ENCODE measurements around the gene MYL11.
A peak's percentile ranks its signal among the peaks of the same experiment; 100 is the strongest.

The MYL11 gene

DNA sequence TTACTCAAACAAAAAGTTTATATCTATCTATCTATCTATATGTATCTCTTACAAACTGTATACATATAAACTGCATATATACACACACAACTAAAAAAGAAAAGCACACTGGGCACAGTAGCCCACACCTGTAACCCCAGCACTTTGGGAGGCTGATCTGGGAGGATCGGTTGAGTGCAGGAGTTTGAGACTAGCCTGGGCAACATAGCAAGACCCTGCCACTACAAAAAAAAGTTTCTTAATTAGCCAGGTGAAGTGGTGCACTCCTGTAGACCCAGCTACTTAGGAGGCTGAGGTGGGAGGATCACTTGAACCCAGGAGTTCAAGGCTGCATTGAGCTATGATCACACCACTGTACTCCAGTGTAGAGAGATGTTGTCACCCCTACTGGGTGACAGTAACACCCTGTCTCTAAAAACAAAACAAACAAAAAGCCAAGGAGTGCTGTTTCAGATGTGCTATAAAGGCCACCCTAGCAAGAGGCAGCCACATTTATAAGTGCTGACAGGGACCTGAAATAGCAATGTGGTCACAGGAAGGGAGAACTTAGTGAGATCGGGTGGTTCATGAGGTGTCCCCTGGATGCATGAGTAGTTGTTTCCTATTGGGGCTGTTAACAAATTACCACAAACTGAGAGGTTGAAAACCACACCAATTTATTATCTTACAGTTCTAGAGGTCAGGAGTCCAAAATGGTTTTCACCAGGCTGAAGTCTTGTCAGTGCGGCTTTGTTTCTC lies 24.3 kb upstream of the MYL11 start:
- DNase-seq, result no peak
- no peak for TF ChIP-seq POLR2A (IDR thresholded peaks at IDR 0.05; ENCODE audit: low read length)
- no peak for TF ChIP-seq GATA1 (IDR thresholded peaks at IDR 0.05; ENCODE audit: low read depth, low read length)

DNA sequence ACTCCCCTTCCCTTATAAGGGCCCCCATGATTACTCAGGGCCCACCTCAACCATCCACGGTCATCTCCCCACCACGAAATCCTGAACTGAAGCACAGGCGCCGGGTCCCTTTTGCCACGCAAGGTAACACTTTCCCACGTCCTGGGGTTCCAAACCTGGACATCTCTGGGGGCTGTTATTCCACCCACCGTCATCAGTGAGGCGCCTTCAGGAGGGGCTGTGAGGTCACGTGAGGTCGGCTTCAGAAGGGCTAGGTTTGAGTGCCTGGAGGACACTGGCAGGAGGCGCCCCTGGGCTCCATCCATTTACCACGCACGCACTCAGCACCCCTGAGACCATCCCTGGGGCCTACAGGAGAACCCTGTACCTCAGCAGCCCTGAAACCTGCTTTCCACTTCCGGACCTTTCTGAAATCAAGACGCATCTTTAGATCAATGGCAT lies 23.6 kb upstream of the MYL11 start:
- DNase-seq, result no peak
- TF ChIP-seq POLR2A (IDR thresholded peaks at IDR 0.05; ENCODE audit: low read length) (no peak), GATA1 (IDR thresholded peaks at IDR 0.05; ENCODE audit: low read depth, low read length) (no peak)

DNA sequence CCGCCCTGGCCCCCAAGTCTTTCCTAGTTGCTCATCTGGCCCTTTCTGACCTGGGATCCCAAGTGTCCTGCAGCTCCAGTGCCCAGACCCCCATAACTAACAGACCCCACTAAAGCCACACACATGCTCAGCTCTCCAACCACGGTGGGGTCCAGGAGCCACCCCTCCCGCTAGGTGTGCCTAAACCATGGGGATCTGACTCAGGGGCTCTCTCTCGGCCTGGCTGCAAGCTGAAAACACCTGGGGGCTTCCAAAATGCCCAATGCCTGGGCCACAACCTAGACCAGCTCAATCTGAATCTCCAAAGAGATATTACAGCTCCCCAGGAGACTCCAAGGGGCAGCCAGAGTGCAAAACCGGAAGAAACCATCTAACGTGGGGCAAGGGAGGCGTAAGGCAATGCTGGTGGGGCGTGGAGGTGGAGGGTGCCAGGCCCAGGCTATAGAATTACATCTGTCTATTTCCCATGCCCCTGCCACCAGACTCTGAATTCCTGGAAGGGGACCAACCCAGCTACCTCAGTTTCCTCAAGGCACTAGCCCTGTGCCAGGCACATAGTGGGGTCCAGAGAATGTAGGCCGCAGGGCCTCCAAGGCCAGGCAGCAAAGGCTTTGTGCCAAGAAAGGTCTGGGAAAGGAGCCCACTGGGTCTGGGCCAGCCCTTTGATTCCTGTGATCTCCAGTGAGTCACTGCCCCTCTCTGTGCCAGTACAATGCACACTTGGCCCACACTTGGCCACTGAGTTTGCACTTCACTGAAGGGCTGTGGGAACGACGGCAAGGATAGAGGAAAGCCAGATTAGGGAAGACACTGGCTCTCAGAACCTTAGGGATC lies 22.8 kb upstream of the MYL11 start:
- no peak for TF ChIP-seq GATA1 (IDR thresholded peaks at IDR 0.05; ENCODE audit: low read depth, low read length)
- TF ChIP-seq POLR2A (IDR thresholded peaks at IDR 0.05; ENCODE audit: low read length), result no peak
- no peak for DNase-seq

DNA sequence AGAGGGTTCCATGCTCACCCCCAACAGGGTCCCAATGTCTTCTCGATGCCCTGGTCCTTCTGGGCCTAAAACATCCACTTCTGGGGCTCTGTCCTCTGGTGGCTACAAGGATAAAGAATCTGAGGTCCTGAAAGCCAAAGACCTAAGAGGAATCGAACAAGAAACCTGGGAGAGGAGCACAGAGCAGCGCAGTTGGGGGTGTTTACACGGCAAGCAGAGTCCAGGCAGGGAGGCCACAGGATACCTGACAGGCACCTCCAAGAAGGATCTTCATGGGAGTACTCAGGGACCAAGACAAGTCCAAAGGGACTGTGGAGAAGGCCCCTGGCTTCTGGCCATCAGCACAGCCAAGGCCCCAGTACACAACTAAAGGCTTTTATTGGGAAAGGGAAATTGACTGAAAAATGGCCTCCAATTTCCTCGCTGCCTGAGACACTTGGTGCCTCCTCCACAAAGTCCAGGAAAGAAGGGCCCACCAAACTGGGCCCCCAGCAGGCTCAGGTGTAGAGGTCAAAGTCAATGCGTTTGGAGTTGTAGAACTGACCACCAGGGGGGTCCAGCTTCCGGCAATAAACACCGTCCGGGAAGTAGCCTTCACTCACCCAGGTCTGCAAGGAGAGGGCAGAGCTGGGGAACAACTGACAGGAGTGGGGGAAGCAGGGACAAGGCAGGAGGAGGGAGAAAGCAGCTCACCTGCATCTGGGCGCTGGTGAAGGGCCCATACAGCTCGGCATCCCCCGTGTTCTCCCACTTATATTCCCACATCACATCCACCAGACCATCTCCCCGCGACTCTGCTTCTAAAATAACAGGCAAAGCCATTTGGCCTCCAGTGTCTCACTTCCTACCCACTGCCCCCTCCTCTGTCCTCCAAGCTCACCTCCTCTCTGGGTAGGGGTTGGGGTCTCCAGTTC lies 21.9 kb upstream of the MYL11 start:
- no peak for TF ChIP-seq GATA1 (IDR thresholded peaks at IDR 0.05; ENCODE audit: low read depth, low read length)
- no peak for TF ChIP-seq POLR2A (IDR thresholded peaks at IDR 0.05; ENCODE audit: low read length)
- DNase-seq, result no peak

DNA sequence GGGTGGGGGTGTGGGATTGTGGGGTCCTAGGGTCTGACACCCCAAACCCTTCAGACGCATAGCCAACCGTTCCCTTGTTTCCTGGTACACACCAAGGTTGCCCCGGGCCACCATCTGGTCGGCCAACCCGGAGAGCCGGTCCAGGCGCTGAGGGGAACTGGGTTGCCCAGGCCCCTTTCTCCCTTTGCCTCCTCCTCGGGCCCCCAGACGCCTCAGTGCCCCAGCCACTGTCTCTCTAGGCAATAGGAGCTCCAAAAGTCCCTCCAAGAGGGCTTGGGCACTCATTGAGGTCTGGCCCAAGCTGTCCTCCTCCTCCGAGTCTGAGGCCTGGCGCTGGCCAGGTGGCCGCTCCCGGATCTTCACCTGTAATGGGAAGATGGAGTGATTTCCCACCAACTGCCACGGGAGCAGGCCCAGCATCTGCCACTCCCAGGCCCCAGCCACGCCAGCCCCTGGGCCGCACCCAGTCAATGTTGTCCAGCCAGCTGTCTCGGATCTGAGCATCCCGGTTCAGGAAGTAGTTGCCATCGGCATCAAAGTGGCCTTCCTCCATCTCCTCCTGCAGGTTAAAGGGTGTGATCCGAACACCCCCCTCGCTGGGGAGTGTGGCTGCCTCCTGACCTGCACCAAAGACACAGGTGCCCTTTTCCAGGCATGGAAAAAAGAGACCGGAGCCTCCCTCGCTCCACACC lies 21.0 kb upstream of the MYL11 start:
- no peak for DNase-seq
- no peak for TF ChIP-seq POLR2A (IDR thresholded peaks at IDR 0.05; ENCODE audit: low read length)
- TF ChIP-seq GATA1 (IDR thresholded peaks at IDR 0.05; ENCODE audit: low read depth, low read length), result no peak

DNA sequence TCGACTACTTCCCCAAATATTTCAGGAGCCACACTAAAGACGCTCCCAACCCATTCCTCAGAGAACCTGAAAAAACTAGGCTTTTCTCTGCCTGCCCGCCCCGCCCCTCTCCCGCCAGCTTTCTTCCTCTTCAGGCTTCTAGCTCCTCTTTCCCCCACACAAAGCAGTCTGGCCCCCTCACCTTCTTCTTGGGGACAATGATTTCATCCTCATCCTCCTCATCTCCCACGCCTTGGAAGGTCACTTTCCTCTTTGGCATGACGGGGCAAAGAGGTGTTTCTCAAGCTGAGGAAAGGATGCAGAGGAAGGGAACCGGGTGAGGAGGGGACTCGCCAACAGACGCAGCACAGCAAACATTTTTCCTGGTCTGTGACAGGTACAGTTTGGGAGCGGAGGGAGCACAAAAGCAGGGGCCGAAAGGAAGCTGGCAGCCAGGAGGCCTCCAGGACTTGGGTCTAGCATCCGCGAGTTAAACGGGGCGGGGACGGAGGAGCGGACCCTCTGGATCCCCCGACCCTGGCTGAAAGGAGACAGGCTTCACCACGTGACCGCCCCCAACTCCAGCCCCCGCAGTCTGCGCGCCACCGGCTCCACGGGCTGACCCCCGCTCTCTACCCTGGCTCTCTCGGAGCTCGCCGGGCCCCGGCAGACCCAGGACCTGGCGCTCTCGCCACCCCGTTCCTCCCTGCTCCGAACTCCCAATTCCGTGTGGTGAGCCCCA lies 20.0 kb upstream of the MYL11 start:
- TF ChIP-seq POLR2A (IDR thresholded peaks at IDR 0.05; ENCODE audit: low read length) (no peak), GATA1 (IDR thresholded peaks at IDR 0.05; ENCODE audit: low read depth, low read length) (no peak)
- DNase-seq, result peak in 1 of 2 experiments; percentile 68

DNA sequence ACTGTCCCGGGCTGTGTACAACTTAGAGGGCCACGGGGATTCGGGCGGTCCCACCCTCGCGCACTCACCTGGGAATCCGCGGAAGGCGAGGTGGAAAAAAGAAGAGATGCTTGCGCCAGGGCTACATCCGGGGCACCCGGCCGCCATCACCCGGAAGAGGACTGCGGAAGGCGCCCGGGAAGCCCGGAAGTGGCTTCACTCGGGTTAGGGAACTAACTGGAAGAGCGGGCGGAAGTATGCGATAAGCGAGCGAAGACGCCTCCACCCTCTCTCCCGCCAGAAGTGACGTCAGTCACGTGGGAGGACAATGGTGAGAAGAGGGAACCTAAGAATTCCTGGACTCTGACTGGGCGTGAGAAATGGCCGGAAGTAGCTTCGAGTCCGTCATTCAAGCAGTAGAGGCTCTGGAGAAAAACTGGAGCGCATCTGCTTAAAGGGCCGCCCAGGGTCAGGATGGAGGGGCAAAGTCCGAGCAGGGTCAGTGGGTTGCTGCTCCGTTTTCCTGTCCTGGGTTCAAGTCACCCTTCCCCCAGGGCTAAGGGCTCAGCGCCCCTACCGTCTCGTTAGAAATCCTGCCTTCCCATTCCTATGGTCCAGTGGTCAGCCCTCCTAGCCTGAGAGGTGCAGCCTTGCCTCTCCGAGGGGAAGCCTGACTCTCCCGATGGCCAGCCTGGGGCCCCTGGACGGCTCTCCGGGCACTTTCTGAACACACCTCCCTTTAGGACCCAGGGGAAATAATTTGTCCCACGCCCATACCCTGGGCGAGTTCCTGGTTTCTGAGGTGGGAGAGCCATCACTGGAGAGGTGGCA lies 19.3 kb upstream of the MYL11 start, which contains the start of gene CD2BP2:
Gene CD2BP2, minus strand, starts transcription at position 165 of the 810 bp plus-strand sequence. CDS start 627 bp downstream, outside the sequence.
- no peak for TF ChIP-seq GATA1 (IDR thresholded peaks at IDR 0.05; ENCODE audit: low read depth, low read length)
- TF ChIP-seq POLR2A (IDR thresholded peaks at IDR 0.05; ENCODE audit: low read length), result peak; percentile 89
- DNase-seq, result peak; percentile 97 to 98

DNA sequence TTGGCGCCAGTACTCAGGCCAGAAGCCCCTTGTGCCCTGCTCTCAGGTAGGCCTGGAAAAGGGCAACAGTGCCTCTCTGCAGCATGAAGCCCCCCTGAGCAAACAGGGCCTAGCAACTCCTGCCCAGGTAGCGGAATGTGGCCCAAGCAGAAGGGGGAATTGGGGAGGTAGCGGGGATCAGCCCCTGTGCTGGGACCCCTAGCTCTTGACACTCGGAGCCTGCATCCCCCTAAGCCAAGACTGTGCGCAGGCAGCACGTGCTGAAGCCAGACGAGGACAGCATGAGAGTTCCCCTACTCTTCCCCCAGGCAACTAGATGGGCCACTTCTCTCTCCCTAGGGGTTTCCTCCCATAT lies 18.7 kb upstream of the MYL11 start:
- TF ChIP-seq GATA1 (IDR thresholded peaks at IDR 0.05; ENCODE audit: low read depth, low read length) (no peak), POLR2A (IDR thresholded peaks at IDR 0.05; ENCODE audit: low read length) (no peak)
- DNase-seq, result no peak

DNA sequence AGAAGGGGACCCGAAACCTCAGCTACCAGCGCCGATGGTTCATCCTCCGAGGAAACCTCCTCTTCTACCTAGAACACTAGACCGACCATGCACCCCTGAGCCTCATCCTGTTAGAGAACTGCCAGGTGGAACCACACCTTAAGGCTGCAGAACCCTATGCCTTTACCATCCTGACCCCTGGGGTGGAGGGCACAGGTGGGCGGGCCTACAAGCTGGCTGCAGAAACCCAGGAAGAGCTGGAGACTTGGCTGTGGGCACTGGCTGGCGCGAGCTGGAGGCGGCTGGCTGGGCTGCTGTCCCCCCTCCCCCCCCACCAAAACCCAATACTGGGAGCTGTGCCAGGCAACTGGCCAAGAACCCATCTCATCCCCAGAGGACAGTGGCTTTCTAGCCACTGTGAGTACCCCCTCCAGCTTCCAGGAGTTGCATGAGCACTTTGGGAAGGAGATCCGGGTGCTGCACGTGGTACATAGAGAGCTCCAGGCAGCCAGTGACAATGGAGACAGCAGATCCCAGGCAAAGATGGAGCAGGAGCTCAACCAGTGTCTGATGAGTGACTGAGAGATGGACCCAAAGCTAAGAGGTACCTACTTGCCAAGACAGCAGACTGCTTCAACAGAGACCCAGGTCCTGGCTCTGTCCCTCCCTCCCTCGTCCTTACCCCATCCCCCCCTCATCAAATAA lies 18.1 kb upstream of the MYL11 start:
- TF ChIP-seq POLR2A (IDR thresholded peaks at IDR 0.05; ENCODE audit: low read length) (no peak), GATA1 (IDR thresholded peaks at IDR 0.05; ENCODE audit: low read depth, low read length) (no peak)
- DNase-seq, result no peak

DNA sequence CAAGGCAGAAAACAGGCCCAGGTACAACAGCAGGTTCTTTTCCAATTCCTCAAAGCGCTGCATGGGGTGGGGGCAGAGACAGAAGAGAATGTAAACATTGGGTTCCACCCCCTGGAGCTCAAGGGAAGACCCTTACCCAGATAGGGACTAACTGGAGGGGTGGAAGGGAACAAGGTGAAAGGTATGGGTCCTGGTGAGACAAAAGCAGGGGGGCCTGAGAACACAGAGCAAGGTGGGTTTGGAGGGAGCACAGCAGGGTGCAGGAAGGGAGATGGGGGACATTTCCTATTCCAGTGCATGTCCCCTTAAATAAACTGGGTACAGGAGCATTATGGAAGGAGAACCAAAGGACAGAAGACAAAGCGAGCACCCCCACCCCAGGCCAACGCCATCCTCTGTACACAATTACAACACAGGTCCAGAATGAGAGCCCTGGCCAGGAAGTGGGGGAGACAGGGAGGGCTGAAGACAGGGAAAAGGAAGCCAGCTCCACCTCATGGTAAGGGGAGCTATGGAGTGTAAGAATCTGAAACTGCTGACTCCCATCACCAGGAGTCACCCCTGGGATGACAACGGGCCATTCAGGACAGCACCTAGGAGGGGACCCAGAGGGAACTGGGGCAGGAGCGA lies 17.4 kb upstream of the MYL11 start:
- no peak for DNase-seq

More for the DNA sequence above, 17.4 kb upstream of the MYL11 start:
- TF ChIP-seq GATA1 (IDR thresholded peaks at IDR 0.05; ENCODE audit: low read depth, low read length), result no peak
- TF ChIP-seq POLR2A (IDR thresholded peaks at IDR 0.05; ENCODE audit: low read length), result no peak
